PC-9 (cell line): ENCODE results near the gene ARFIP1. TPM values are rescaled to one million over a fixed set of nuclear protein-coding genes. Genes with fewer than 3 reads are reported as not detected.
"Not testable (repeated sequence)": the region's sequence is repeated elsewhere in the genome, so short reads cannot be mapped to it uniquely, and the experiment has no call there.

Experiments
- BruUV-seq: library from RNA; stranded (reverse); fragments of 400-500 nt; replicated peaks from 2 replicates; lab custom pipeline; 2021; lab: Mats Ljungman, UMichigan
- CTCF ChIA-PET: fragments of 300-600 bp; sonication (Branson Sonifier 250); formaldehyde crosslinking; loops from one replicate; lab custom pipeline; 2022; ENCODE audit warnings: antibody characterized with exemption; lab: Charles Lee
- POLR2A ChIA-PET: fragments of 300-600 bp; sonication (Branson Sonifier 250); formaldehyde crosslinking; loops from one replicate; lab custom pipeline; 2022; ENCODE audit warnings: antibody characterized with exemption; ENCODE audit not compliant: unreplicated experiment; lab: Charles Lee
- DNase-seq, 2 experiments: peaks; one replicate each; pipeline versions ENCODE4 v3.0.0 to v3.0.0-alpha.2; 2015 to 2022; ENCODE audit warnings: mixed read lengths in 1 of 2
- H2AFZ ChIP-seq: fragments of 200-600 bp; sonication (generic); 2 replicates; pipeline ENCODE4 v1.8.1; 2017; ENCODE audit warnings: antibody characterized with exemption
- H3F3A ChIP-seq: fragments of 200-600 bp; sonication (generic); 2 replicates; pipeline ENCODE4 v1.8.1; 2017; ENCODE audit warnings: antibody characterized with exemption, mild to moderate bottlenecking, low read depth; ENCODE audit not compliant: insufficient read depth
- H3K27ac ChIP-seq: fragments of 200-600 bp; sonication (generic); 2 replicates; pipeline ENCODE4 v1.6.1; 2016; ENCODE audit warnings: mixed run types
- H3K27me3 ChIP-seq: fragments of 200-600 bp; sonication (generic); 2 replicates; pipeline ENCODE4 v1.6.1; 2016; ENCODE audit warnings: low read depth, mixed run types; ENCODE audit not compliant: insufficient read depth
- H3K36me3 ChIP-seq: fragments of 200-600 bp; sonication (generic); 2 replicates; pipeline ENCODE4 v1.6.1; 2016; ENCODE audit warnings: low read depth, mixed run types
- H3K4me1 ChIP-seq: fragments of 200-600 bp; sonication (generic); replicated peaks from 2 replicates; pipeline ENCODE4 v1.6.1; 2016; ENCODE audit warnings: mixed run types; ENCODE audit not compliant: insufficient read depth
- H3K4me2 ChIP-seq: fragments of 200-600 bp; sonication (generic); 2 replicates; pipeline ENCODE4 v1.6.1; 2017; ENCODE audit warnings: mixed run types
- H3K4me3 ChIP-seq: fragments of 200-600 bp; sonication (generic); 2 replicates; pipeline ENCODE4 v1.6.1; 2016; ENCODE audit warnings: mixed run types
- H3K79me2 ChIP-seq: fragments of 200-600 bp; sonication (generic); 2 replicates; pipeline ENCODE4 v1.6.1; 2017; ENCODE audit warnings: low read depth, mixed run types
- H3K9me2 ChIP-seq: fragments of 200-600 bp; sonication (generic); 2 replicates; pipeline ENCODE4 v1.8.1; 2017; ENCODE audit warnings: mild to moderate bottlenecking; ENCODE audit not compliant: insufficient read depth
- H3K9me3 ChIP-seq: fragments of 200-600 bp; sonication (generic); 2 replicates; pipeline ENCODE4 v1.8.1; 2016; ENCODE audit warnings: low read depth; ENCODE audit not compliant: insufficient read depth
- H4K20me1 ChIP-seq: fragments of 200-600 bp; sonication (generic); 2 replicates; pipeline ENCODE4 v1.8.1; 2017; ENCODE audit not compliant: insufficient read depth
- EZH2 ChIP-seq: fragments of 200-600 bp; sonication (generic); IDR thresholded peaks from 2 replicates; pipeline ENCODE4 v1.8.0; 2017; ENCODE audit warnings: antibody characterized with exemption, low read depth
- intact Hi-C: fragments of 100-400 bp; cut with micrococcal nuclease; formaldehyde crosslinking; loops from one replicate; pipeline ENCODE4 v1.10.0; 2022; ENCODE audit not compliant: unreplicated experiment
- total RNA-seq: library from RNA; stranded (reverse); gene quantifications from 2 replicates; pipeline ENCODE4 v1.2.3, GENCODE V29; 2021
- TF ChIP-seq, protein P1 (sequence below): fragments of 200-600 bp; sonication (generic); conservative IDR thresholded peaks from 2 replicates; pipeline ENCODE4 v1.6.1; 2017; ENCODE audit warnings: mixed run types, antibody characterized with exemption, mild to moderate bottlenecking, moderate library complexity

The ARFIP1 gene
- total RNA-seq, 1 experiment from 2014 or later = 38.4 TPM

DNA sequence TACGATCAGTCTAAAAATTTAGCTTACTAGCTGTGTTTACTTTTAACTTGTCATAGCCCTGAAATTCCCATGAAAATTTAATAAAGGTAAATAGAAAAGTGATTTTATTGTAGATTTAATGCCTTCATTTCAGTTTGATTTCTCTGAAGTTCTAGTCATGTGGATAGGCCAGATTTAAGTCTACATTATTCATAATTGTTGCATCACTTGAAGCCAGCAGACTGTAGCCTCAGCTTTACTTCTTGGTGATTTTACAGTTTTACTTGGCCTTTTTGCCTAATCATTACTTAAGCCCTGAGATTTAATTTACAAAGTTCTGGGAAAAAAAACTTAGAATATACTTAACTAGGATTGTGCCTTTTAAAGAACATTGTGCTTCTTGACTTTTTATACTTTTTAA lies 82.9 kb downstream of the ARFIP1 start:
- ChIA-PET POLR2A (interaction anchor here (0.6 to 0.7 kb wide), 2 partner anchors 633 to 1596 kb away, joined by 3 to 4 read pairs; no protein-coding TSS in a partner anchor), CTCF (no interaction called here)
- H2AFZ ChIP-seq = no peak overlapping the region
- no peaks in the 10 kb centered on the region for H4K20me1 ChIP-seq
- no peak overlapping the region for H3K4me3 ChIP-seq
- no peaks in the 10 kb centered on the region for H3K36me3 ChIP-seq
- H3K4me1 ChIP-seq = peaks cover 10% of the 10 kb centered on the region; the same call in 1 of the 2 replicates
- TF ChIP-seq, protein P1, sequence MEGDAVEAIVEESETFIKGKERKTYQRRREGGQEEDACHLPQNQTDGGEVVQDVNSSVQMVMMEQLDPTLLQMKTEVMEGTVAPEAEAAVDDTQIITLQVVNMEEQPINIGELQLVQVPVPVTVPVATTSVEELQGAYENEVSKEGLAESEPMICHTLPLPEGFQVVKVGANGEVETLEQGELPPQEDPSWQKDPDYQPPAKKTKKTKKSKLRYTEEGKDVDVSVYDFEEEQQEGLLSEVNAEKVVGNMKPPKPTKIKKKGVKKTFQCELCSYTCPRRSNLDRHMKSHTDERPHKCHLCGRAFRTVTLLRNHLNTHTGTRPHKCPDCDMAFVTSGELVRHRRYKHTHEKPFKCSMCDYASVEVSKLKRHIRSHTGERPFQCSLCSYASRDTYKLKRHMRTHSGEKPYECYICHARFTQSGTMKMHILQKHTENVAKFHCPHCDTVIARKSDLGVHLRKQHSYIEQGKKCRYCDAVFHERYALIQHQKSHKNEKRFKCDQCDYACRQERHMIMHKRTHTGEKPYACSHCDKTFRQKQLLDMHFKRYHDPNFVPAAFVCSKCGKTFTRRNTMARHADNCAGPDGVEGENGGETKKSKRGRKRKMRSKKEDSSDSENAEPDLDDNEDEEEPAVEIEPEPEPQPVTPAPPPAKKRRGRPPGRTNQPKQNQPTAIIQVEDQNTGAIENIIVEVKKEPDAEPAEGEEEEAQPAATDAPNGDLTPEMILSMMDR = no peak
- TF ChIP-seq EZH2 = no peak
- no peaks in the 10 kb centered on the region for H3K27me3 ChIP-seq
- no peaks in the 10 kb centered on the region for H3F3A ChIP-seq
- no peak overlapping the region for H3K27ac ChIP-seq
- DNase-seq = no peak
- no TSS peak for BruUV-seq
- no peaks in the 10 kb centered on the region for H3K9me3 ChIP-seq
- no peaks in the 10 kb centered on the region for H3K9me2 ChIP-seq
- intact Hi-C loops = no loop called here
- no peak overlapping the region for H3K4me2 ChIP-seq
- H3K79me2 ChIP-seq = peaks cover 3% of the 10 kb centered on the region; the same call in 1 of the 2 replicates

DNA sequence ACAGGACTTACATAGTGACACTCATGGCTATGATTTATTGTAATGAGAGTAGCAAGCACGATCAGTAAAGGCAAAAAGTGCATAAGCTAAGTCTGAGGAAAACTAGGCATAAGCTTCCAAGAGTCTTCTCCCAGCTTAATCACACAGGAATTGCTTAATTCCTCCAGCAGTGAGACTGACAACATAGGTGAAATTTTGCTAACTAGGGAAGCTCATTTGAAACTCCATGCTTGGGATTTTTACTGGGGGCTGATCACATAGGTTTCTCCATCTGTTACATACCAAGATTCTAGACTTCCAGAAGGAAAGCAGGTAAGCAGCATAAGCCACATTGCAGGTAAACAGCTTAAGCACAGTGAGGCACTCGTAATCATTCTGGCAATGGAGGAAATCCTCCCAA lies 84.6 kb downstream of the ARFIP1 start:
- peaks cover 10% of the 10 kb centered on the region; the same call in 1 of the 2 replicates for H3K4me1 ChIP-seq
- no peaks in the 10 kb centered on the region for H4K20me1 ChIP-seq
- ChIA-PET POLR2A (no interaction called here), CTCF (interaction anchor here (0.6 kb wide), 1 partner anchor 220 kb away, joined by 3 read pairs; no protein-coding TSS in a partner anchor)
- TF ChIP-seq, protein P1 = no peak
- TF ChIP-seq EZH2 = no peak
- H3F3A ChIP-seq = no peaks in the 10 kb centered on the region
- H3K4me3 ChIP-seq = no peak overlapping the region
- H3K27ac ChIP-seq = no peak overlapping the region
- no peak for DNase-seq
- no peaks in the 10 kb centered on the region for H3K9me3 ChIP-seq
- H3K4me2 ChIP-seq = no peak overlapping the region
- intact Hi-C loops = no loop called here
- no peak overlapping the region for H2AFZ ChIP-seq
- no peaks in the 10 kb centered on the region for H3K36me3 ChIP-seq
- H3K79me2 ChIP-seq = peaks cover 3% of the 10 kb centered on the region; the same call in 1 of the 2 replicates
- H3K27me3 ChIP-seq = no peaks in the 10 kb centered on the region
- no TSS peak for BruUV-seq
- H3K9me2 ChIP-seq = no peaks in the 10 kb centered on the region

- H3K79me2 ChIP-seq, CTCF ChIA-PET, H3K9me2 ChIP-seq, H3K27me3 ChIP-seq, H2AFZ ChIP-seq, H3K4me3 ChIP-seq, H4K20me1 ChIP-seq, H3F3A ChIP-seq, H3K36me3 ChIP-seq, H3K9me3 ChIP-seq, POLR2A ChIA-PET, H3K4me2 ChIP-seq, H3K27ac ChIP-seq, BruUV-seq, DNase-seq, H3K4me1 ChIP-seq, intact Hi-C loops: not testable (repeated sequence)
Observed at GRCh38 chr4:152866432-152866993, 86.8 kb downstream of the ARFIP1 start.

GRCh38 chr4:152870606-152871005 lies 90.9 kb downstream of the ARFIP1 start:
- Histone ChIP-seq H3K9me3 (no peaks in the 10 kb centered on the region), H3K36me3 (no peaks in the 10 kb centered on the region), H3K4me1 (no peaks in the 10 kb centered on the region), H3K27ac (no peak overlapping the region), H3K9me2 (no peaks in the 10 kb centered on the region), H4K20me1 (no peaks in the 10 kb centered on the region), H3K27me3 (no peaks in the 10 kb centered on the region), H2AFZ (no peak overlapping the region), H3K79me2 (no peaks in the 10 kb centered on the region), H3K4me3 (no peak overlapping the region), H3F3A (no peaks in the 10 kb centered on the region), H3K4me2 (no peak overlapping the region)
- DNase-seq = no peak
- no TSS peak for BruUV-seq
- ChIA-PET POLR2A (no interaction called here), CTCF (no interaction called here)
- TF ChIP-seq, protein P1 = no peak
- TF ChIP-seq EZH2 = no peak
- intact Hi-C loops = no loop called here
